GM21423 (cell line): ENCODE measurements around the gene KMT2D.

Source experiments
- ATAC-seq: cut with Tn5 transposase; IDR thresholded peaks from one replicate; pipeline ENCODE4 v1.9.1; 2021; ENCODE audit warnings: mild to moderate bottlenecking, moderate library complexity; ENCODE audit not compliant: unreplicated experiment

The KMT2D gene

DNA sequence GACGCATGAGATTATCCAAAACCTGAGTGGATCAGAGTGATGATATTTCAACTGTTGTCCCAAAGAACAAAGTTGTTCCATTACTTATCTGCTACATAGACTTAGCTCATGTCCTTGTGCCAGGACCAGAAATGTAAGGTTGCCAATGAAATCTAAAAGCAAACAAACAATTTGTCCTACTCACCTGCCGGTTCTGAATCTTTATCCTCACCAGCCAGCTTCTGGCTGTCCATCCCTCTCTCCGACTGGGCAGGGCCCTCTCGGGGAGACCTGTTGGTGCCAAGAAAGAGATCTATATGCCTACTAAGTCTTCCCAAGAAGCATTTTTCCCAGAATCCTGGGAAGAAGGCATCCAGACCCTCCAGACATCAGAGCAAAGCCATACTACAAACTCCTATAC is 5.5 kb downstream of the KMT2D start:
- ATAC-seq: no peak

DNA sequence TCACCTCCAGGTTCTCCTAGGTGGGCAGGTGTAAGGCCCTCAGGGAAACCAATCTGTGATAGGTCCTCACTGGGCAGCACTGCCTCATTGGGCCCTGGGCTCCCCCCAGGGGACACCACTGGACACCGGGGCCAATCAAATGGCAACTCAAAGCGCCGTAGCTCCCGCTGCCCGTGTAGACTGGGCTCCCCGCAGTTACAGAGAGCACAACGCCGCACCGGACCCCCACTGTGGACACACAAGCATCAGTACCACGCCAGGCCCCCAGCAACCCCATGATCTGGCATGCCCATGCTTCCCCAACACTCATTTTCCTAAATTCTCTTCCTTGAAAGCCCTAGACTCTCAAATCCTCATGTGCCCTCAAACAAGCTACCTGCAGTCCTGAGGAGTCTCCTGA is 6.1 kb downstream of the KMT2D start:
- no peak for ATAC-seq

DNA sequence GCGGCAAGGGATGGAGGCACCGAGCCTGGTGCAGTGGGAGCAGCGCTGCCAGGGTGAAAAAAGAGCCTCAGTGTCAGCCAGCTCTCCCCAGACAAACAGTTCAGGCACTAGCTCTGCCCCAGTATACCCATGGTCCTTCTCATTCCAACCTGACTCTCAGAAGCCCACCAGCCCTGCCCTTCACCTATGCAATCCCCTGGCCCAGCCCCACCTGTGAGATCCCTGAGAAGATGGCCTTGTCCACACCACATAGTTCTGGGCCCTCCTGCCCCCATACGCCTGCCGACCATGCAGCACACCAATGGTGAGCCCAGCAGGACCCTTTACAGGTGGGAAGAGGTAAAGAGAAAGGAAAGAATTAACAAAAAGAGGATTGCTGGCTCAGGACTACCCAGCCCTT is 6.5 kb downstream of the KMT2D start:
- no peak for ATAC-seq

DNA sequence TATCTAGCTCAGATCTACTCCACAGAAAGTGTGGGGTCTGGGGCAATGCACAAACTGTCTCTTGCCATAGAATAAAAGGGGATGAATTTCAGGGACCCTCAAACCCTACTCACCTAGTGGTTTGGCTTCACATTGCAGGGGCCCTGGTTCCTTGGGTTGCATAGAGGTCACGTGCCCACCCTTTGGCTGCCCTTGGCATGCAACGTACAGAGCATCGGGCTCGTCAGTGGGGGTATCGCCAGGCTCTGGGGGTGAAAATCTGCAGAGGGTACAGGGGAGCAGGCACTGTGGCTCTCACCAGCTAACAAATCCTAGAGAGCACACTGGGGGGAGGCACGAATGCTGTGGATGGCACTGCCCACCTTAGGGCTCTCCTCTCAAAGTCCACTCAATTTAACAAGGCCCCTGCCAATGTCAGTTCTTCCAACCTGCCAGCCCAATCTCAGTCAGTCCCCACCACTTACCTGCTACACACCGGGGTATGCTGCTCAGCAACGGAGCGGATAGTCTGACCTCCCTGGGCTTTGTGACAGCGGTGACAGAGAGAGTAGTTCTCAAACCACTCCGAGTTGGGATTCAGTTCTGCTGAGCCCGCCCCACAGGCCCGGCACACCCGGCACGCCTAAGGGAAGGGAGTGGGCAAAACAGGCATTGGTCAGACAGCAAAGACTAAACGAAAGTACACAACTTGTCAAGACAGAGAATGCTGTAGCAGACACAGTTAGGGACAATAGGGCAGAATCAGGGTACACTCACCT is 8.0 kb downstream of the KMT2D start:
- ATAC-seq: no peak

DNA sequence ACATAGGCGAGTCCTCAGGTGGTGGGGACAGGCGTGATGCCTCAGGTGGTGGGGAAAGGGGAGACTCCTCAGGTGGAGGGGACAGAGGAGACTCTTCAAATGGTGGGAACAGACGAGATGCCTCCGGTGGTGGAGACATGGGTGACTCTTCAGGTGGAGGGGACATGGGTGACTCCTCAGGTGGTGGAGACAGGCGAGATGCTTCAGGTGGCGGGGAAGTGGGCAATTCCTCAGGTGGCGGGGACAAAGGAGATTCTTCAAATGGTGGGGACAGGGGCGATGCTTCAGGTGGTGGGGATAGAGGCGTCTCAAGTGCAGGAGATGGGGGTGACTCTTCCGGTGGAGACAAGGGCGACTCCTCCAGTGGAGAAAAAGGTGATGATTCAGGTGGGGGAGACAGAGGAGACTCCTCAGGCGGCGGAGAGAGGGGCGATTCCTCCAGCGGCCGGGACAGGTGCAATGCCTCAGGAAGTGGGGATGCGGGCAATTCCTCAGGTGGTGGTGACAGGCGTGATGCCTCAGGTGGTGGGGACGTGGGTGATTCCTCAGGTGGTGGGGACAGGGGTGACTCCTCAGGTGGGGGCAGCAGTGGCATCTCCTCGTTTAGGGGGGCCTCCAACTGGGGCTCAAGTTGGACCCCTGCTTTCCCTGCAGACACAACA is 8.7 kb downstream of the KMT2D start:
- ATAC-seq: no peak

DNA sequence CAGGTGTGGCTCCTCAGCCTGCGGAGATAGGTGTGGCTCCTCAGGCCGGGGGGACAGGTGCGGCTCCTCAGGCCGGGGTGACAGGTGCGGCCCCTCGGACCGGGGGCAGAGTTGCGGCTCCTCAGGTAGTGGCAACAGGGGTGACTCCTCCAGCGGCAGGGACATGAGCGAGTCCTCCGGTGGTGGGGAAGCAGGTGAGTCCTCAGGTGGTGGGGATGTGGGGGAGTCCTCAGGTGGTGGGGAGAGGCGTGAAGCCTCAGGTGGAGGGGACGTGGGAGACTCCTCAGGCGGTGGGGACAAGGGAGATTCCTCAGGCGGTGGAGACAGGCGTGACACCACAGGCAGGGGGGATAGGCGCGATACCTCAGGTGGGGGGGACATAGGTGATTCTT is 9.2 kb downstream of the KMT2D start:
- no peak for ATAC-seq

DNA sequence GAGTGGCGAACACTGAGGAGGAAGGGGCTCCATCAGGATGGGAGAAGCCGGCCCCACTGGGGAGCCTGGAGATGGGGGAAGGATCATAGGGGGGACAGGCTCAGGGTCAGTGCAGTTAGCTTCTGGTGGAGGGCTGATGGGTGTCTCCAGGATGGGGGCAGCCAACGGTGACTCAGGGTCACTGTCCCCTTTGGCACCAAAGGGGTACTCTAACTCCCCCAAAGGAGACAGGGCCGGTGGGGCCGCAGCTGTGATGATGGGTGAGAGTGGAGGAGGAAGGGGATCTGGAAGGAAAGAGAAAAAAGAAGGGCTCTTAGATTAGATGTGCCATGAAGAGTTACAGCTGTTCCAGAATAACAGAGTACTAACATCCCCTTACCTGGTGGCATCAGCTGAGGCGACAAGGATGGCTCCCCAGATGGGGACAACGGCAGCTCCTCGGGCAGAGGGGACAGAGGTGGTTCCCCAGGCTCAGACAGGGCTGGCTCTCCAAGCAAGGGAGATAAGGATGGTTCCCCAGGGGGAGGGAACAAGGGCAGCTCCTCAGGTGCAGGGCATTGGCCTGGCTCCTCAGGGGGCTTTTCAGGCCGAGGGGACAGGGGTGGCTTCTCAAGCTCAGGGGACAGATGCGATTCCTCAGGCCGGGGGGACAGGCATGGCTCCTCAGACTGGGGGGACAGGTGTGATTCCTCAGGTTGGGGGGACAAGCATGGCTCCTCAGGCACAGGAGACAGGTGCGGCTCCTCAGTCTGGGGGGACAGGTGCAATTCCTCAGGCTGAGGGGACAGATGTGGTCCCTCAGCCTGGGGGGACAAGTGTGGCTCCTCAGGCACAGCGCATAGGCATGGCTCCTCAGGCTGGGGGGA is 9.9 kb downstream of the KMT2D start:
- no peak for ATAC-seq

DNA sequence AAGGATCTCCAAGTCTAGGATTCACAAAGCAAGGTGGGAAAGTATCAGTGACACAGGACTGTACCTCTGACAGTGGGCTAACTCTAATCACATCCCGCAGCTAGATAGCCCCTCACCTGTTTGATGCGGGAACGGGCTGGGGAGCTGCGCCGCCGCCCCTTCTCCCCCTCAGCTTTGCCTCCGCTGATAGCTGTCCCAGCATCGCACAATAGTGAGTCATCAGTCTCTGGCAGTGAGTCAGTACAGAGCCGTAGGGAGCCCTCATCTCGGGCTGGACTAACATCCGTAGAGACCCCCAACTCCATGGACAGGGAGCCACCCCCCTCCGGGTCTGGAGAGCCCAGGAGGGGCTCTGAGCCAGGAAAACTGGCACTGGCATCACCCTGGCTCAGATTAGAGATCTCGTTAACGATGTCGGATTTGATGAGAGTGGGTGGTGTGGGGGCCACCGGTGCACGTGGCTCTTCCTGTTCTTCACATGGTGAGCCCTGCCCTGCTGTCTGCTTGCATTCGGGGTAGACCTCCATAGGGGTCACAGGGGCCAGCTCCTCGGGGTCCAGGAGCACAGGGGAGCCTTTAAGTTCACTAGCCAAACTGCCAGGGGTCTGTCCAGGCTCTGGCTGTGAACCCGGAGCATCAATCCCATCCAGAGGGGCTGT is 10.9 kb downstream of the KMT2D start:
- no peak for ATAC-seq

DNA sequence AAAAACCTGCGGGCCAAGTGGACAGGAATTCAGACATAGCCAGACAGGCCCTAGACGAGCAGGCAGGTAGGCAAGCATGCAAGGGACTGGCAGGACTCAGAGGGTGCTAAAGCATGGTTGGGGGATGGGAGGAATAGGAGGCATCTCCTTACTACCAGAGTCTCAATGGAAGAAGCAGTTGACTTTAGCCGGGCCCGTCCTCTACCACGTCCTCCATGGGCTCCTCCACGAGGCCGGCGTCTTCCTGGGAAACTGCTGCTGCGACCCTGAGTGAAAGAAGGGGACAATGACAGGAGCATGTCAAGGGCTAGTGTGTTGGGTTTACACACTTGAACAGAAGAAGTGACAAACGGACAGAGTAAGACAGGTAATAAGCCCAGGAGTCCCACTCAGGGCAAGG is 11.6 kb downstream of the KMT2D start:
- ATAC-seq: no peak

DNA sequence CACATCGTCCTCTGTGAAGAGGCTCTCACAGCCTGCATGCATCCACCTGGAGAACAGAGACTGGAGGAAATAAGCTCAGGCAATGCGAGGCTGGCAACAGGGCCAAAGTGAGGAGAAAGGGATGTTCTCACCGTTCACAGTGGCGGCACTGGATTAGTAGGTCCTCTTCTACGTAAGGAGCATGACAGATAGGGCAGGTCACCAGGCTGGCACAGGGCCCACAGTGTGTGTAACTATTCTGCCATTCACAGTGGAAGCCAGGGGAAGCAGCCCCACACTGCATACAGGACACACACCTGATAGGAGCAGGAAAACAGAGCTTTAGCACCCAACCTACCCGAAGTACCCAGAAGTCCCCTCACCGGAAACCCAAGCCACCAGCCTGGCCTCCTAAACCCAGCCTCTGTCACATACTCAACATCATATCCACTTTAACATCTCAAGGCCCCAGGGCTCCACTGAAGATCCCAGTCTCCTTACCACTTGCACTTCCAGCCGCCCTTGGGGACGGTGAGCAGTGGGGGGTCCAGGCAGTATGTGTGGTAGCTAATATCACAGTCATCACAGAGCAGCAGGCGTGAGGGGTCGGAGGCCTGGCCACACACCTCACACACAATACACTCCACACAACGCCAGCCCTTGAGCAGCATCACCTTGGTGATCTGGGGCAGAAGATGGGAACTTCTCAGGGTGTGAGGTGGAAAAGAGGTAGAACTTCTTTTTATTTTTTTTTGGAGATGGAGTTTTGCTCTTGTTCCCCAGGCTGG is 14.3 kb downstream of the KMT2D start:
- ATAC-seq: no peak

DNA sequence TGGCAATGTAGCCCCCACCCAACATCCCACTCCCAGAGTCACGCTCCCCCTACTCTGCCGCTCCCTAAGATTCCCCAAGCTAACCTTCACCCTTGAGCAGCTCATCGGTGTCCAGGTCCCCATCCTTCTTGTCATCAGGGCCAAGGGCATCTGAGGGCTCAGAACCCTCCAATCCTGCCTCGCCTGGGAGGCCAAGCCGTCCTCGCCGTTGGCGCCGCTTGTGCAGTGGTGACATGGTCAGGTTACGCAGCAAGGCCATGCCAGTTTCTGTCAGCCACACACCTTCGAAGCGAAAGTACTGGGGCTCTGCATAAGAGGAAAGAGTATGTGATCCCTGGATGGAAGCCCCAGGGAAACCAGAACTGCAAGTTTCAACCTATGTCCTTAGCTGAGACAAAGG is 15.9 kb downstream of the KMT2D start:
- ATAC-seq: no peak

DNA sequence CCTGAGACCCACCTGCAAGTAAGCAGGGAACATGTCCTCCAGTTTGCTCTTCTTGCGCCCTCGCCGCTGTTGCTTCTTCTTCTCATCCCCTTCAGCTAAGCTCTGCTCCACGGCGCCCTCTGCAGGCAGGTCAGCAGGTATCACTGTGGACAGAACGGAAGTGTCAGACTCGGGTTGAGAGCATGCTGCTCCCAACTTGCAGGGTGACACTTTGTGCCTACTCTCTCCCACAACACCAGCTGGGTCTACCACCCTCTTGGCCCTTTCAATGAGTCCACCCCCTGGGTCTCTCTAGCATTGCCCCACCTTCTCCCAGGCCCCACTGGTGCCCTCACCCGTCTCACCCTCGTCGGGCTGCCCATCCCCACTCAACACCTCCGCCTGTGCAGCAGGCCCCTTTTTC is 16.7 kb downstream of the KMT2D start:
- ATAC-seq: no peak

DNA sequence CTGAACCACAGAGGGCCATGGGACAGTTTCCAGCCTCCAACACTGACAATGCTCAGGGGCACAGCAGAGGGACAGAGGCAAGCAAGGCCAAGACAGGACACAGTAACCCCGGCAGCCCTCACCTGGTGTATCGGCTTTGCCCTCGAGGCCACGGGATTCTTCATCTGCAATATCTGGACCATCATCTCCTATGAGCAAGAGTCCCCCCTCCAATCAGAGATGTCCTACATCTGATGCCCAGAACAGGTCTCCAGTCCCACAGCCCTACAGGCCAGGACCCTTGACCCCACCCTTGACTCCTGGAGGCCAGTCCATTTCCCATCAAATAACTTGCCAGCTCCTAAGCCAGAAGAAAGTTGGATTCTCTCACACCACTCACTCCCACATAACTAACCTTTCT is 17.4 kb downstream of the KMT2D start:
- no peak for ATAC-seq

DNA sequence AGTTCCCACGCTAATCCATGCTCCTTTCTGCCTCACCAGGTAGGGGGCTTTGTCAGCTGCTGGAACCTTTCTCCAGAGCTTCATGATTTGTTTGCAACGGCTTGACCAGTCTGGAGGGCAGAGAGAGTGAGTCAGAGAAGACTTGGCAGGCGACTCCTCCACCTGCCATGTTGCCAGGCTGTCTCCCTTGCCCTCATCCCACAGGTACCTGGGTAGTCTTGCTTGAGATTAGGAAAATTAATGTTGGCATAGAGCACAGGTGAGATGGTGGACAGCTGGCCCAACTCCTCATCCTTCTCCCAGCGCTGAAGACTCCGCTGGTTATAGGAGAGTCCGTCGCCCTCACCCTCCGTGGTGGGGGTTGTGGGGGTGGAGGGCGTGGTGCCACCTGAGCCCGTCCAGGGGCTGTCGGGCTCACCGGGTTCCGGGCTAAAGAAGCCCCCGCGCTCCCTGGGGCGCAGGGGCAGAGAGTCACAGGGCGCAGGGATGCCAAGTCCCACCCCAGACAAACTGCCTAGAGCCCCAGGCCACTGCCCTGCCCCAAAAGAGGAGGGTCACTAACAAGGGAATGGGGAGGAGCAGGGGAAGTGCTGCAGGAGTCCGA is 18.6 kb downstream of the KMT2D start:
- ATAC-seq: no peak

DNA sequence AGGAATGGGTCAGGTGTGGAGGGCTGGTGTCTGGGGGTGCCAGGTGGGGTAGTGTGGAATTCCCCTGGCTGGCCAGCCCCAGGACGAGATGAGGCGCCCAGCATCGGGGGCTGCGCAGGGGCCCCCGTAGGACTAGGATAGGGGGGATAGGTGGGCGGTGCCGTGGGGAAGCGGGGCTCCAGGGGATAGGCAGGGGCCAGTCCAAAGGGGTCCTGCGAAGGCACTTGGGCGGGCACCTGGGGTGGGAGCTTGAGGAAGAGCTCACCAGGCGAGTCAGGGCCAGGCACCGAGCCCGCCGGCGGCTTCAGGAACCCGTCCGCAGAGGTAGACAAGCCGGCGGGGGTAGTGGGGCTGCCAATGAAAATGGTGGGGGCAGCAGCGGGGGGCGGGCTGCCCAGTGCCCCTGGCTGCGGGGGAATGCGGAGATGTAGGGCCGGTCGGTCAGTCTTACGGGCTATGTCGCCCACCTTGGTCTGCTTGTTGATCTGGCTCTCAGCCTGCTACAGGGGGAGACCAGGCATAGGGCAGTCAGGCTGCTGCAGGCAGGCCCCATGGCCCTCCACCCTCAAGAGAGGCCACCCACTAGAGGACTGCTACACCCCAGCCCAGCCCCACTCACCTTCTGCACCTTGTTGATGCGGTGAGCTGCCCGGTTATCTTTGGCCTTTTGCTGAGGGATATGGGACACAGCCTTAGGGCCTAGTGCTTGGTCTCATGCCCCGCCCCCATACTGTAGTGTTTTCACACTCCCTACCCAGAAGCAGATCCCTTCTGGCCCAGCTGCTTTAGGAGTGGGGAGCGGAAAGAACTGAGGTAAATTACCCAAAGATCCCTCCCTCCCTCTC is 19.3 kb downstream of the KMT2D start:
- ATAC-seq: no peak

DNA sequence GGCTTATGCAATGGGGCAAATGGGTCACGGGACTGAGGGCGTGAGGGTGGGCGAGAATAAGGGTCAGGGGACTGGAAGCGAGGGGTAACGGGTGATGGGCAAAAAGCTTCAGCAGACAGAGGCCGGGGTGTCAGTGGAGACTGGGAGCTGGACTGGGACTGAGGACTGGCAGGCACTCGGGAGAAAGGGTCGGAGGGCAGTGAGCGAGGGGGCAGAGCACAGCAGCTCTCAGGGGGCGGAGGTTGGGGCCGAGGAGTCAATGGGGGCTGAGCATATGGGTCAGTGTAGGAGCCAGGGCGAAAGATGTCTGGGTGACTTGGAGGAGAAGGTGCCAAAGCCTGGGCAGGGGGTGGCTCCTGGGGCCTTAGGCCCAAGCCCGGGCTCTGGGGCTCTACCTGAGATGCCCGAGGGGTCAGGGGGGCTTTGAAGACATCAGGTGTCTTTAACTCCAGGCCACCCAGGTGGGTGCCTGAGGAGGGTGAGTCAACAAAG is 20.2 kb downstream of the KMT2D start:
- no peak for ATAC-seq

DNA sequence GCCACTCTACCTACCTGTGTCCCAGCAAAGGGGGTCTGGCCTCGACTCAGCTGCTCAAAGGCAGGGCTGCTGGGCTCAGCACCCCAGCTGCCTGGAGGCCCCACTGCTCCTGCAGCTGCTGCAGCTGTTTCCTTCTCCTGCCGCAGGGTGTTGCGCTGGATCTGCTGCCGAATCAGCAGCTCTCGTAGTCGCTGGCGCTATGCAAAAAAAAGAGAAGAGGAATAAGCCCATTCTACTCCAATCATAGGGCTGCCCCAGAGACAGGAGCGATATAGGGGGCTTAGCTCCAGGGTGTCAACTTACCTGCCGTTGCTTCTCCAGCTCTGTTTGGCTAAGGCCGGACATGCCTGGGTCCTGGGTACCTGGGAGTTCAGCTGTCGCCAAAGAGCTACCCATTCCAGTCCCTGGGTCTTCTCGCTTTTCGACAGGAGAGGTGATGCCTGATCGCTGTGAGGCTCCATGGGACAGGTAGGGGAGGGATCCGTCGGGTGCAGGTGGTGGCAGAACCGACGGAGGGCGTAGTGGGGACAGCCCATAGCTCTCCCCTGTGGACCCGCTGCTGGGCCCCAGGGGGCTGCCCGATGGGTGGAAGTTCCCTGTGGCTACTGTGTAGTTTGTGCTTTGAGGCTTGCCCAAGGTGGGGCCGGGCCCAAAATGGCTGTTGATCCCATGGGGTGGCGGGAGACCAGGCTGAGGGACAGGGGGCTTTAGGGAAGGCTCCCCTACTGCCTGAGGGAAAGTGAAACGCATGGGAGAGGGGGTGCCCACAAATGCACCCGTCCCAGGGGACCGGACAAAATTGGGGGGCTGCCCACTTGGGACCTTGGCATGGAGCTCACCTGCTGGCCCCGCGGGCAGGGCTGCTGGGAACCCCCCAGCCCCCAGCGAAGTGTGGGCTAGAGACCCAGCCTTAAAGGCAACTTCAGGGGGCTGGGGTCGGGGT is 20.9 kb downstream of the KMT2D start:
- no peak for ATAC-seq
